Activated effector memory CD4-positive, alpha-beta T cell treated with anti-CD3 and anti-CD28 coated beads, Interleukin-2, amount 50 U/mL, for 16 hours (primary cell): ENCODE measurements around the gene MTIF2.
"Not testable (repeated sequence)": the region's sequence is repeated elsewhere in the genome, so short reads cannot be mapped to it uniquely, and the experiment has no call there.

Experiments
- DNase-seq: peaks from one replicate; pipeline ENCODE4 v3.0.0-alpha.2; 2020

MTIF2 gene

GRCh38 chr2:55186837-55187236 lies 82.2 kb downstream of the MTIF2 start:
- DNase-seq: not testable (repeated sequence)
